ENCODE measurements around the gene ADORA2A.

ADORA2A gene

GRCh38 chr22:24427500-24428164, at the start of gene ADORA2A:
TSS of gene ADORA2A (plus strand) at chr22:24427599. CDS start at chr22:24433405, 5,806 bp downstream.
- no peak within 1 kb of the TSS for H3K27ac ChIP-seq (ENCODE audit: low read depth, low read length)
- peaks cover 1% of the 10 kb centered on the region for H3K4me1 ChIP-seq (ENCODE audit: control insufficient read depth, insufficient read depth, low read length)
- H3K4me3 ChIP-seq (ENCODE audit: low read length): peak within 1 kb of the TSS; percentile 49

GRCh38 chr22:24379536-24379935, 47.9 kb upstream of the ADORA2A start:
- no peak overlapping the region for H3K4me3 ChIP-seq (ENCODE audit: low read length)
- H3K4me1 ChIP-seq (ENCODE audit: control insufficient read depth, insufficient read depth, low read length): no peaks in the 10 kb centered on the region
- H3K9ac ChIP-seq (ENCODE audit: low read length): no peak overlapping the region
- H3K27me3 ChIP-seq (ENCODE audit: control insufficient read depth, insufficient read depth, low read length): no peaks in the 10 kb centered on the region
- no peak overlapping the region for H3K27ac ChIP-seq (ENCODE audit: low read depth, low read length)
- H3K36me3 ChIP-seq (ENCODE audit: control insufficient read depth, insufficient read depth, low read length): no peaks in the 10 kb centered on the region

More at GRCh38 chr22:24427500-24428164, at the start of gene ADORA2A:
- Histone ChIP-seq H3K27me3 (ENCODE audit: control insufficient read depth, insufficient read depth, low read length) (peaks cover 2% of the 10 kb centered on the region), H3K36me3 (ENCODE audit: control insufficient read depth, insufficient read depth, low read length) (no peaks in the 10 kb centered on the region), H3K9ac (ENCODE audit: low read length) (no peak within 1 kb of the TSS)

GRCh38 chr22:24380220-24380904, 47.0 kb upstream of the ADORA2A start:
- Histone ChIP-seq H3K27me3 (ENCODE audit: control insufficient read depth, insufficient read depth, low read length) (no peaks in the 10 kb centered on the region), H3K36me3 (ENCODE audit: control insufficient read depth, insufficient read depth, low read length) (no peaks in the 10 kb centered on the region), H3K4me1 (ENCODE audit: control insufficient read depth, insufficient read depth, low read length) (no peaks in the 10 kb centered on the region), H3K9ac (ENCODE audit: low read length) (no peak overlapping the region), H3K4me3 (ENCODE audit: low read length) (no peak overlapping the region), H3K27ac (ENCODE audit: low read depth, low read length) (no peak overlapping the region)

GRCh38 chr22:24380905-24381230, 46.5 kb upstream of the ADORA2A start:
- H3K36me3 ChIP-seq (ENCODE audit: control insufficient read depth, insufficient read depth, low read length): no peaks in the 10 kb centered on the region

GRCh38 chr22:24383061-24383460, 44.3 kb upstream of the ADORA2A start:
- H3K36me3 ChIP-seq (ENCODE audit: control insufficient read depth, insufficient read depth, low read length): no peaks in the 10 kb centered on the region
- no peaks in the 10 kb centered on the region for H3K27me3 ChIP-seq (ENCODE audit: control insufficient read depth, insufficient read depth, low read length)
- no peak overlapping the region for H3K27ac ChIP-seq (ENCODE audit: low read depth, low read length)
- no peak overlapping the region for H3K4me3 ChIP-seq (ENCODE audit: low read length)
- no peaks in the 10 kb centered on the region for H3K4me1 ChIP-seq (ENCODE audit: control insufficient read depth, insufficient read depth, low read length)
- H3K9ac ChIP-seq (ENCODE audit: low read length): no peak overlapping the region

More at GRCh38 chr22:24380905-24381230, 46.5 kb upstream of the ADORA2A start:
- Histone ChIP-seq H3K9ac (ENCODE audit: low read length) (no peak overlapping the region), H3K4me3 (ENCODE audit: low read length) (no peak overlapping the region), H3K4me1 (ENCODE audit: control insufficient read depth, insufficient read depth, low read length) (no peaks in the 10 kb centered on the region), H3K27me3 (ENCODE audit: control insufficient read depth, insufficient read depth, low read length) (no peaks in the 10 kb centered on the region), H3K27ac (ENCODE audit: low read depth, low read length) (no peak overlapping the region)

GRCh38 chr22:24384131-24384530, 43.3 kb upstream of the ADORA2A start:
- H3K27ac ChIP-seq (ENCODE audit: low read depth, low read length): no peak overlapping the region
- H3K36me3 ChIP-seq (ENCODE audit: control insufficient read depth, insufficient read depth, low read length): no peaks in the 10 kb centered on the region
- H3K9ac ChIP-seq (ENCODE audit: low read length): no peak overlapping the region
- no peaks in the 10 kb centered on the region for H3K27me3 ChIP-seq (ENCODE audit: control insufficient read depth, insufficient read depth, low read length)
- no peaks in the 10 kb centered on the region for H3K4me1 ChIP-seq (ENCODE audit: control insufficient read depth, insufficient read depth, low read length)
- no peak overlapping the region for H3K4me3 ChIP-seq (ENCODE audit: low read length)

GRCh38 chr22:24386937-24387471, 40.4 kb upstream of the ADORA2A start:
- Histone ChIP-seq H3K4me1 (ENCODE audit: control insufficient read depth, insufficient read depth, low read length) (no peaks in the 10 kb centered on the region), H3K27ac (ENCODE audit: low read depth, low read length) (no peak overlapping the region), H3K4me3 (ENCODE audit: low read length) (no peak overlapping the region), H3K9ac (ENCODE audit: low read length) (no peak overlapping the region), H3K27me3 (ENCODE audit: control insufficient read depth, insufficient read depth, low read length) (no peaks in the 10 kb centered on the region), H3K36me3 (ENCODE audit: control insufficient read depth, insufficient read depth, low read length) (no peaks in the 10 kb centered on the region)

GRCh38 chr22:24389680-24390079, 37.7 kb upstream of the ADORA2A start:
- no peak overlapping the region for H3K27ac ChIP-seq (ENCODE audit: low read depth, low read length)

GRCh38 chr22:24390156-24390555, 37.2 kb upstream of the ADORA2A start:
- H3K27me3 ChIP-seq (ENCODE audit: control insufficient read depth, insufficient read depth, low read length): no peaks in the 10 kb centered on the region
- no peak overlapping the region for H3K4me3 ChIP-seq (ENCODE audit: low read length)
- no peaks in the 10 kb centered on the region for H3K36me3 ChIP-seq (ENCODE audit: control insufficient read depth, insufficient read depth, low read length)
- no peak overlapping the region for H3K27ac ChIP-seq (ENCODE audit: low read depth, low read length)
- H3K4me1 ChIP-seq (ENCODE audit: control insufficient read depth, insufficient read depth, low read length): no peaks in the 10 kb centered on the region
- H3K9ac ChIP-seq (ENCODE audit: low read length): no peak overlapping the region

More at GRCh38 chr22:24389680-24390079, 37.7 kb upstream of the ADORA2A start:
- Histone ChIP-seq H3K4me3 (ENCODE audit: low read length) (no peak overlapping the region), H3K9ac (ENCODE audit: low read length) (no peak overlapping the region), H3K36me3 (ENCODE audit: control insufficient read depth, insufficient read depth, low read length) (no peaks in the 10 kb centered on the region), H3K4me1 (ENCODE audit: control insufficient read depth, insufficient read depth, low read length) (no peaks in the 10 kb centered on the region), H3K27me3 (ENCODE audit: control insufficient read depth, insufficient read depth, low read length) (no peaks in the 10 kb centered on the region)

GRCh38 chr22:24390576-24390975, 36.8 kb upstream of the ADORA2A start:
- H3K4me1 ChIP-seq (ENCODE audit: control insufficient read depth, insufficient read depth, low read length): no peaks in the 10 kb centered on the region
- H3K36me3 ChIP-seq (ENCODE audit: control insufficient read depth, insufficient read depth, low read length): no peaks in the 10 kb centered on the region
- H3K9ac ChIP-seq (ENCODE audit: low read length): no peak overlapping the region
- H3K4me3 ChIP-seq (ENCODE audit: low read length): no peak overlapping the region
- H3K27me3 ChIP-seq (ENCODE audit: control insufficient read depth, insufficient read depth, low read length): no peaks in the 10 kb centered on the region
- no peak overlapping the region for H3K27ac ChIP-seq (ENCODE audit: low read depth, low read length)

- no peaks in the 10 kb centered on the region for H3K4me1 ChIP-seq (ENCODE audit: control insufficient read depth, insufficient read depth, low read length)
- H3K36me3 ChIP-seq (ENCODE audit: control insufficient read depth, insufficient read depth, low read length): no peaks in the 10 kb centered on the region
- H3K4me3 ChIP-seq (ENCODE audit: low read length): no peak overlapping the region
- no peak overlapping the region for H3K27ac ChIP-seq (ENCODE audit: low read depth, low read length)
- H3K27me3 ChIP-seq (ENCODE audit: control insufficient read depth, insufficient read depth, low read length): no peaks in the 10 kb centered on the region
- no peak overlapping the region for H3K9ac ChIP-seq (ENCODE audit: low read length)
Observed at GRCh38 chr22:24391836-24392217, 35.6 kb upstream of the ADORA2A start.

GRCh38 chr22:24392218-24392931, 35.0 kb upstream of the ADORA2A start:
- H3K4me3 ChIP-seq (ENCODE audit: low read length): no peak overlapping the region
- H3K27ac ChIP-seq (ENCODE audit: low read depth, low read length): no peak overlapping the region
- no peaks in the 10 kb centered on the region for H3K36me3 ChIP-seq (ENCODE audit: control insufficient read depth, insufficient read depth, low read length)
- H3K9ac ChIP-seq (ENCODE audit: low read length): no peak overlapping the region
- no peaks in the 10 kb centered on the region for H3K27me3 ChIP-seq (ENCODE audit: control insufficient read depth, insufficient read depth, low read length)
- H3K4me1 ChIP-seq (ENCODE audit: control insufficient read depth, insufficient read depth, low read length): no peaks in the 10 kb centered on the region
